GM23338 (cell line): Measurements from ENCODE around the gene GOLGA6D.

Source experiments
- CREB1 ChIP-seq: fragments of 250-450 bp; sonication (Bioruptor Pico); IDR thresholded peaks from 2 replicates; pipeline ENCODE4 v1.5.0; 2020; ENCODE audit warnings: low read depth, mild to moderate bottlenecking, moderate library complexity
- TF ChIP-seq, protein P1 (sequence below), 2 experiments: fragments of 200-600 bp in 1 of 2; sonication (generic) in 1 of 2; conservative IDR thresholded peaks; 2 replicates each; pipeline versions ENCODE4 v1.5.1 to v1.6.1; 2016 to 2017; ENCODE audit warnings: antibody characterized with exemption in 2 of 2, low read depth in 2 of 2, mild to moderate bottlenecking in 2 of 2, moderate library complexity in 1 of 2

DNA sequence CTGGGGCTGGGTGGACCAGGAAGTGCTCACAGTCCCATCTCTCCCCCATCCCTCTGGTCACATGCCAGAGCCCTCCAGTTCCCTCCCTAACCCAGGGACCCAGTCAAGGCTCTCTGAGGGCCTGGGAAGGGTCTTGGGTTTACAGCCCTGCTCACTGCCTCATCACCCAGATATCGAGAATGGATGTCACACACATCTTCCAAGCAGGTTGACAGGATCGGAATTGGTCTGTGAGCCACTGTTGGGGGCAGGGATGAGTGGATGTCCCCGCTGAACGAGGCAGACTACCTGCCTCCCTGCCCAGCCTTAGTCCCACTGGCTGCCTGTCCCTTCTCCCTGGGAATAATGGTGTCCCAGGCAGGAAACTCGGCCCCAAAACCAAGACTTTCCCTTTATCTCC is 44.5 kb upstream of the GOLGA6D start:
- TF ChIP-seq, protein P1, sequence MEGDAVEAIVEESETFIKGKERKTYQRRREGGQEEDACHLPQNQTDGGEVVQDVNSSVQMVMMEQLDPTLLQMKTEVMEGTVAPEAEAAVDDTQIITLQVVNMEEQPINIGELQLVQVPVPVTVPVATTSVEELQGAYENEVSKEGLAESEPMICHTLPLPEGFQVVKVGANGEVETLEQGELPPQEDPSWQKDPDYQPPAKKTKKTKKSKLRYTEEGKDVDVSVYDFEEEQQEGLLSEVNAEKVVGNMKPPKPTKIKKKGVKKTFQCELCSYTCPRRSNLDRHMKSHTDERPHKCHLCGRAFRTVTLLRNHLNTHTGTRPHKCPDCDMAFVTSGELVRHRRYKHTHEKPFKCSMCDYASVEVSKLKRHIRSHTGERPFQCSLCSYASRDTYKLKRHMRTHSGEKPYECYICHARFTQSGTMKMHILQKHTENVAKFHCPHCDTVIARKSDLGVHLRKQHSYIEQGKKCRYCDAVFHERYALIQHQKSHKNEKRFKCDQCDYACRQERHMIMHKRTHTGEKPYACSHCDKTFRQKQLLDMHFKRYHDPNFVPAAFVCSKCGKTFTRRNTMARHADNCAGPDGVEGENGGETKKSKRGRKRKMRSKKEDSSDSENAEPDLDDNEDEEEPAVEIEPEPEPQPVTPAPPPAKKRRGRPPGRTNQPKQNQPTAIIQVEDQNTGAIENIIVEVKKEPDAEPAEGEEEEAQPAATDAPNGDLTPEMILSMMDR (conservative IDR thresholded peaks at IDR 0.05; ENCODE audit: low read depth in 2 of 2) = no peak
- no peak for TF ChIP-seq CREB1
